Activated naive CD8-positive, alpha-beta T cell treated with anti-CD3 and anti-CD28 coated beads, Interleukin-2, amount 50 U/mL, for 16 hours (primary cell): Measurements from ENCODE around the gene PALD1.

Experiments used
- DNase-seq: peaks from one replicate; pipeline ENCODE4 v3.0.0-alpha.2; 2020; ENCODE audit warnings: low read depth, low spot score

PALD1 gene

GRCh38 chr10:70555371-70555770 is 76.8 kb downstream of the PALD1 start:
- no peak for DNase-seq

DNA sequence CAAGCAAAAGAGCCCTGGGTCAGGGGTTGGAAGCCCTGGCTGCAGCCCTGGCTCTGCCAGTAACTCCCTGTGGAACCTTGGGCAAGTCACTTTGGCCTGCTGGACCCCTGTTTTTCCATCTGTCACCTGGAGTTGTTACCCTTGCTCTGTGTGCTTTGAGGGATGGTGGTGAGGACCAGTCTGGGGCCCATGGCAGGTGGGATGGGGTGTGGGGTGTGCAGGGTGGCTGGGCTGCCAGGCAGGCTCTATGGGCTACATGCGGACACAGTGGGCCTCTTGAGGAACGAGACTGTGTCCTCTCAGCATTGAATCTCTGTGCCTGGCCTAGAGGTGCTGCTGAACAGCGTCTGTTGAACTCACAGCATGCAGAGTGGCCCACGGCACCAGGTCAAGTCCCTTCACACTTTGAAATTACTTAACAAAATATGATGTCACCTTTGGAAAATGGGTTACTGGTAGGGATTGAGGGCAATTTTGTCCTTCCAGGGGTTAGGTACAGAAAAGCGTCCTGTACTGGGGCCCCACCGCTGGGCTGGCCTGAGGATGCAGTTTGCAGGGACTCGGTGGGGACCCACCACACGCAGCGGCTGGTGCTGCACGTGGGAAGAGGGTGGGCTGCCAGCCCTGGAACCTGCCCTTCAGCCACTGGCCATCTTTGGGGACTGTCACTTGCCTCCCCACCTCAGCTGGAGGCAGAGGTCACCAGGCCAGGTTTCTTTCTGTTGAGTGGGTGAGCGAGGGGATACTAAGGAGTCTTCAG is 78.7 kb downstream of the PALD1 start:
- DNase-seq = no peak

- DNase-seq = no peak
These were observed 79.3 kb downstream of the PALD1 start for GRCh38 chr10:70557876-70558275.

DNA sequence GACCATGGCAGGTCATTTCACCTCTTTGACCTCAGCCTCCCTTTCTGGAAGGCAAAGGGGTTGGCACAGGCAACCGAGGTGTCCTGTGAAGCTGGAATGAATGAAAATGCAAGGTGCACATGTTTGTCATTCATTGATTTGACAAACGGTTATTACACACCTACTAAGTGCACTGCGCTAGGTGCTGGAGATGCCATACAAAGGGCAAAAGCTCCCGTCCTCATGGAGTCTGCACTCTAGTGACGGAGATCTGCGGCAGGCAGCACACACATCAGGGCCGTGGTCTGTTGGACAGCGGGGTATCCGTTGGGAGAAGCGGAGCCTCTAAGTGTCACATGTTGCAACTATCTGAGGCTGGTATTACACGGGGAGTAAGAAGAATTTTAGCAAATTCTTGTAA is 79.7 kb downstream of the PALD1 start:
- DNase-seq = no peak

DNA sequence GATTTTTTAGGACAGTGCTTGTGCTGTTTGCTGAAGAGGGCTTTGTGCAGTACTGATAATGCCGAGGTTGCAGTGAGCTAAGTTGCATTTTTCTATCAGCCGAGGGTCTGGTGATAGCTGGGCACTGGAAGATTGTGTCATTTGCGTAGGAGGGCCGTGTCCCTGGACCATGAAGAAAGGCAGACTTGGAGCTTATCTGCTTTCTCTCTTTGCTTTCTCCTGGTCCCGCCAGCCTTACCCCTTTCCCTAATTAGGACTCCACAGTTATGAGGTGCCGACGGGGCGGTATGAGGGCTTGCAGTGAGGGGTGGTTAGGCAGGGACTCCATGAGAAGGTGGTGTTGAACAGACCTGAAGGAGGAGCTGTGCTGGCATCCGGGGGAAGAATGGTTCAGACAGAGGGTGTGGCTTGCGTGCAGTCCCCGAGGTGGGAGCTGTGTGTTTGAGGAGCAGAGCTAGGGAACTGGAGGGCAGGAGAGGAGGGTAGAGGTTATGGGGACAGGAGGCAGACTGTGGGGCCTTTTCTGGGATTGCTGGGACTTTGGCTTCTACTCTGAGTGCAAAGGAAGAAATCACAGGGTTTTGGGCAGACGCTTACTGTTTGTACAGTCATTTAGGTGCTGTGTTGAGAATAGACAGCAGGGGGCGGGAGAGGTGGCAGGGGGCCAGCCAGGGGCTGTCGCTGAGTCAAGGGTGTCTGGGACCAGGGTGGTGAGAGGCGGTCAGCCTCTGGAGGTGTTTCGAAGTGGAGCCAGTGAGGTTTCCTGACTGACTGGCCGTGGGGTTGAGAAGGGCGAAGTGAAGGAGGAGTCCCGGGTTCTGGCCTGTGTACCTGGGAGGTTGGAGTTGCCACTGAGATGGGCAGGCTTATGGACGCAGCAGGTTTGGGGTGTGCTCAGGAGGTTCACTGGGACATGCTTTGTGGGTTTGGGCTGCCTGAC is 80.6 kb downstream of the PALD1 start:
- peak; percentile 42 for DNase-seq

GRCh38 chr10:70559861-70560260 is 81.3 kb downstream of the PALD1 start:
- DNase-seq = no peak

DNA sequence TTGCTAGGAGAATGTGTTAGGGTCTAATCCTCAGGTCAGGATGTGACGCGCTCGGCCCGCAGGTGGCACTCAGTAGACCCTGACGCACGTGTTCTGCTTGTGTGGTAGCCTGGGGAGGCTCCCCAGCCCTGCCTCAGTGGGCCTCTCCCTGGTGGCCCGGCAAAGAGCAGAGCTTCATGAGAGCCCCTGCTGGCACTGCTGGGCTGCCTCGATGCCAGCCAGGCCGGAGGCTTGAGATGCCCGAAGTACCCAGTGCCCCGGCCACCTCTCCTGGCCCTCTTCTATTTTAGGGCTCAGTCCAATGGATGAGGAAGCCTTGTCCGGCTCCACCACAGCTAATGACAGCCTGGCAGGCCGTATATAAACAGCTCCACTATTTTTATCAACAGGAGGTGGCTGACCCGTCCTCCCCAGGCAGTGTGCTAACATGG is 82.0 kb downstream of the PALD1 start:
- DNase-seq = no peak

DNA sequence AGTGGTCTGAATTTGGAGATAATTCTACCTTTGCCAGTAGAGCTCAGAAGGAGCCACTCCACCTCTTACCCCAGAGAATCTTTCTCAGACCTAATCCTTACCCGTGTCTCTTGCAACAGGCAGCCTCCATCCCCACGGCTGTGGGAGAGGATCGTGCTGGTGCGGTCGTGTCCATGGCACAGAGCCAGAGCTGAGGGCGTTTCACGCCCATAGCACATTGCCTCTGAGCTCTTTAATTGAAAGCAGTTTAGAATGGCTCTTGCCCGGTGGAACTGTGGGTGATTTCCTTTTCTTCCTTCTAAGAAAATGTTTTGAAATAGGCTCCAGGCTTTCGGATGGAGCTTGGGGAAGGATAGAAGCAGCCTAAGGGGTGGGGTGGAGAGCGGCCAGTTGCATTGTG is 82.5 kb downstream of the PALD1 start:
- DNase-seq = no peak

- no peak for DNase-seq
These were observed 83.0 kb downstream of the PALD1 start for GRCh38 chr10:70561558-70561957.

GRCh38 chr10:70562036-70562755 is 83.6 kb downstream of the PALD1 start:
- DNase-seq = no peak

GRCh38 chr10:70563230-70563629 is 84.7 kb downstream of the PALD1 start:
- DNase-seq = no peak

GRCh38 chr10:70564113-70564725 is 85.7 kb downstream of the PALD1 start:
- DNase-seq = no peak

DNA sequence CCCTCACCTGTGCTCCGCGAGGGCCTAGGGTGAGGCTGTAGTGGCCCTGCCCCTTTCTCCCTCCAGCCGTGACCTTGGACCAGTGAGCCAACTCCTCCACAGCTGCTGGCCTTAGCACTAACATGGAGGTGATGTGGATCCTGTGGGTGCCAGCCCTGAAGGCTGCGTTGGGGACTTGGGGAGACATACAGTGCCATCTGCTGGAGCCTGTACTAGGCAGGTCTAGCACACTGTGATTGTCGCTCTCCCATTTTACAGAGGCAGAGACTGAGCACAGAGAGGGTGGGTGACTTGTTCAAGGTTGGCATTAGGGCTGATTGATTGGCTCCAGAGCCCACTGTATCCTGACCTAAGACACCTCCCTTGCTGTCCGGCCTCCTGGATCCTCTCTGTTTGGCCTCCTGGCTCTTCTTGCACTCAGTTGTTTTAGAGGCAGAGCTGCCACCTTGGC is 86.4 kb downstream of the PALD1 start:
- DNase-seq = no peak

- DNase-seq = no peak
These were observed 87.3 kb downstream of the PALD1 start for GRCh38 chr10:70565556-70566514.

GRCh38 chr10:70566515-70567290 is 88.1 kb downstream of the PALD1 start:
- no peak for DNase-seq

GRCh38 chr10:70567603-70568002 is 89.0 kb downstream of the PALD1 start:
- DNase-seq = no peak

DNA sequence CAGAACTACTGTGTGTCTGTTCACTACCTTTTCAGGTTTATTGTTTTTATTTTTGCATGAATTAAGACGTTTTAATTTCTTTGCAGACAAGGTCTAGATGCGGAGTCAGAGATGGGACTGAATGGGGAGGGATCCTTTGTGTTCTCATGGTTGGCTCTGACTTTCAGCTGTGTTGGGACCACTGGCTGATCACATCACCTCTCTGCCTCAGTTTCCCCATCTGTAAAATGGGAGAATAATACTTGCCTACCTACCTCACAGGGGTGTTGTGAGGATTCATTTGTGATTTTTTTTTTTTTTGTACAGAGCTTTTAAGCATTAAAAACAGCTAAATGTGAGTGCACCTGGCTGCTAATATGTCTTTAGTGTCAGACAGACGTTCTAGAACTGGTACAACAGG is 89.5 kb downstream of the PALD1 start:
- DNase-seq = no peak

DNA sequence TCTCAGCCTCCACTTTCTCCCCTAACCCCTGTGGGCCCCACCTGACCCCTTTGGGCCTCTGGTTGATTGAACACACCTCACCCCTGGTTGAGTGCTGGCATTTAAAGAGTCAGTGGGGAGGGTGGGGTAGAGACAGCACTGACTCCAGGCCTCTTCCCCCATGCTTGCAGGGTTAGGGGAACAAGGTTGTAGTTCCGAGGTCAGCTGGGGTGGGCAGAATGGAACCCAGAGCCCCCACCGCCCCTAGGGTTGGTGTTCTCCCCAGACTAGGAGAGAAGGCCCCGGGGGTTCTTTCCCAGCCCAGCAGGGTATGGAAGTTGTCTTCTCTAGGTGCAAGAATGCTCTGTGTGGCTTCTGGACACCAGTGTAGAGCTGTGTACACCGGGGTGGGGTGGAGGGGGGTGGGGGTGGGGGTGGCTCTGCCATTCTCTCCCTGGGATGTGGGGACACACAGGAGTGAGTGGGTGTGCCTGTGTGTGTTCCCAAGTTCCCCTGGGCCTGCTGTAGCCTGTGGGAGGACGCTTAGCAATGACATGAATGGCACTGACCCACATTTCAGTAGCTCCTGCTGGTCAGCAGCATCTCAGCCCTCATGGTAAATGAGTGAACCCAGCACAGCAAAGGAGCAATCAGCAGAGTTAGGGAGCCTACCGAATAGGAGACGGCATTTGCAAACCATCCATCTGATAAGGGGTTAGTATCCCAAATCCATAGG is 90.4 kb downstream of the PALD1 start:
- no peak for DNase-seq

GRCh38 chr10:70571236-70571635 is 92.7 kb downstream of the PALD1 start:
- DNase-seq = no peak
